HUDEP-2 (cell line): ENCODE measurements around the gene IFI30.
A peak's percentile ranks its signal among the peaks of the same experiment; 100 is the strongest.
"Not testable (repeated sequence)": the region's sequence is repeated elsewhere in the genome, so short reads cannot be mapped to it uniquely, and the experiment has no call there.

Experiments
- DNase-seq, 76 experiments: peaks; one replicate each; lab custom pipeline; 2025; ENCODE audit not compliant: unreplicated experiment in 76 of 76; lab: John Stamatoyannopoulos, UW

The IFI30 gene

GRCh38 chr19:18197941-18198340 lies 24.3 kb downstream of the IFI30 start:
- DNase-seq = no peak

GRCh38 chr19:18198374-18198773 lies 24.8 kb downstream of the IFI30 start:
- DNase-seq = no peak

- DNase-seq = no peak
Measured at GRCh38 chr19:18202397-18202777, 28.8 kb downstream of the IFI30 start.

GRCh38 chr19:18202778-18203407 lies 29.3 kb downstream of the IFI30 start:
- DNase-seq = peak in 20 of 76 experiments; percentile 8 to 50 (median 28)

GRCh38 chr19:18203408-18203862 lies 29.8 kb downstream of the IFI30 start:
- peak in 12 of 76 experiments; percentile 22 to 59 (median 47) for DNase-seq

- peak in 75 of 76 experiments; percentile 94 to 100 (median 100) for DNase-seq
Measured at GRCh38 chr19:18203863-18204393, 30.3 kb downstream of the IFI30 start, which contains the start of gene RAB3A. TSS of gene RAB3A (minus strand) at chr19:18204042. CDS start at chr19:18202740, 1,302 bp downstream.

- peak in 8 of 76 experiments; percentile 47 to 65 (median 58) for DNase-seq
Measured at GRCh38 chr19:18204394-18205199, 31.0 kb downstream of the IFI30 start.

- peak in 18 of 76 experiments; percentile 6 to 44 (median 24) for DNase-seq
Measured at GRCh38 chr19:18205200-18205892, 31.7 kb downstream of the IFI30 start.

GRCh38 chr19:18206018-18206417 lies 32.4 kb downstream of the IFI30 start:
- DNase-seq = no peak

- peak in 28 of 76 experiments; percentile 13 to 45 (median 32) for DNase-seq
Measured at GRCh38 chr19:18208098-18208951, 34.7 kb downstream of the IFI30 start.

GRCh38 chr19:18209912-18210311 lies 36.3 kb downstream of the IFI30 start:
- not testable (repeated sequence) for DNase-seq

GRCh38 chr19:18211683-18212082 lies 38.1 kb downstream of the IFI30 start:
- no peak for DNase-seq

- peak in 3 of 76 experiments; percentile 25 to 31 (median 26) for DNase-seq
Measured at GRCh38 chr19:18214779-18215433, 41.3 kb downstream of the IFI30 start.

GRCh38 chr19:18216789-18217188 lies 43.2 kb downstream of the IFI30 start:
- no peak for DNase-seq

- no peak for DNase-seq
Measured at GRCh38 chr19:18218159-18218558, 44.5 kb downstream of the IFI30 start.

- no peak for DNase-seq
Measured at GRCh38 chr19:18218600-18218999, 45.0 kb downstream of the IFI30 start.

- DNase-seq = no peak
Measured at GRCh38 chr19:18219911-18220631, 46.5 kb downstream of the IFI30 start.

GRCh38 chr19:18220632-18221275 lies 47.1 kb downstream of the IFI30 start:
- DNase-seq = peak in 6 of 76 experiments; percentile 9 to 26 (median 15)
